BLaER1 treated with 17β-estradiol and CSF1 and Interleukin-3, amounts not matched to agents 10 nM and 100 nM (cell line): ENCODE measurements around the gene NANOS3.

Source experiments
- H3K27ac ChIP-seq, 11 experiments: shearing (Covaris generic); formaldehyde crosslinking; 2 replicates each; pipeline ENCODE4 v1.8.1; 2022
- H3K27me3 ChIP-seq, 11 experiments: shearing (Covaris generic); formaldehyde crosslinking; 2 replicates each; pipeline ENCODE4 v1.8.1; 2022
- H3K36me3 ChIP-seq, 11 experiments: shearing (Covaris generic); formaldehyde crosslinking; 2 replicates each; pipeline ENCODE4 v1.8.1; 2022
- H3K4me1 ChIP-seq, 10 experiments: shearing (Covaris generic); formaldehyde crosslinking; 2 replicates each; pipeline ENCODE4 v1.8.1; 2022
- H3K4me2 ChIP-seq, 11 experiments: shearing (Covaris generic); formaldehyde crosslinking; 2 replicates each; pipeline ENCODE4 v1.8.1; 2022
- H3K4me3 ChIP-seq, 10 experiments: shearing (Covaris generic); formaldehyde crosslinking; 2 replicates each; pipeline ENCODE4 v1.8.1; 2022
- H3K9ac ChIP-seq, 11 experiments: shearing (Covaris generic); formaldehyde crosslinking; 2 replicates each; pipeline ENCODE4 v1.8.1; 2022
- H3K9me3 ChIP-seq, 11 experiments: shearing (Covaris generic); formaldehyde crosslinking; replicated peaks in 1 of 11; 2 replicates each; pipeline ENCODE4 v1.8.1; 2022
- H4K20me1 ChIP-seq, 11 experiments: shearing (Covaris generic); formaldehyde crosslinking; 2 replicates each; pipeline ENCODE4 v1.8.1; 2022
- Cebpa-rat ChIP-seq, 11 experiments: shearing (Covaris generic); IDR thresholded peaks; 2 replicates each; pipeline ENCODE4 v1.8.1; 2022

Gene NANOS3

GRCh38 chr19:13876834-13877233 lies at the start of gene NANOS3:
TSS of gene NANOS3 (plus strand) at chr19:13877134. CDS start at chr19:13877249, 115 bp downstream.
- Histone ChIP-seq H3K27ac (no peak within 1 kb of the TSS), H3K4me2 (no peak within 1 kb of the TSS), H3K36me3 (no peaks in the 10 kb centered on the region), H3K9ac (peak within 1 kb of the TSS in 3 of 11 experiments; percentile 18 to 31 (median 29); a peak in 1 of 22 replicates), H3K4me1 (peaks cover 22 to 46% (median 33%) of the 10 kb centered on the region in 10 experiments), H3K27me3 (peaks cover 0 to 11% (median 0%) of the 10 kb centered on the region in 11 experiments; a peak in 6 of 22 replicates), H3K4me3 (no peak within 1 kb of the TSS), H4K20me1 (no peaks in the 10 kb centered on the region; a peak in 2 of 22 replicates), H3K9me3 (no peaks in the 10 kb centered on the region)
- no peak for TF ChIP-seq Cebpa-rat (IDR thresholded peaks at IDR 0.05)

DNA sequence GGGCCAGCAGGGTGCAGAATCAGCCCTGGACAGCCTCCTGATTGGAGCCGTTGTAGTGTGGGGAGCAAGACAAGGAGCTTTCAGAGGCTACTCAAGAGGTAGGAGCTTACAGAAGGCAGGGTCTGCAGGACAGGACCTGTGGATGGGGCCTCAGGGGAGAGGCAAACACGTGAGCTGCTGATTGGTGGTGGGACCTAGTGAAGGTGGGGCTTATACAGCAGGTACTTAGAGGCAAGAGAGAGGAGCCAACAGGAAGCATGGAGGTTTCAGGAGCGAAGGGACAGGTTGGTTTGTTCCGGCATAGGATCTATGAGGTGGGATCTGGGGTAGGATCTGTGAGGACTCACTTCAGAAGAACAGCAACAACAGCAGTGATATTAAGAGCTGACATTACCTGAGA lies 49.3 kb upstream of the NANOS3 start:
- Histone ChIP-seq H3K4me1 (peaks cover 0 to 26% (median 17%) of the 10 kb centered on the region in 10 experiments; a peak in 16 of 20 replicates), H3K9me3 (no peaks in the 10 kb centered on the region), H4K20me1 (peaks cover 0 to 77% (median 11%) of the 10 kb centered on the region in 11 experiments; a peak in 10 of 22 replicates), H3K9ac (no peak overlapping the region), H3K36me3 (peaks cover 57 to 90% (median 72%) of the 10 kb centered on the region in 11 experiments), H3K27me3 (no peaks in the 10 kb centered on the region), H3K4me2 (no peak overlapping the region), H3K4me3 (no peak overlapping the region), H3K27ac (no peak overlapping the region)
- TF ChIP-seq Cebpa-rat (IDR thresholded peaks at IDR 0.05), result no peak

DNA sequence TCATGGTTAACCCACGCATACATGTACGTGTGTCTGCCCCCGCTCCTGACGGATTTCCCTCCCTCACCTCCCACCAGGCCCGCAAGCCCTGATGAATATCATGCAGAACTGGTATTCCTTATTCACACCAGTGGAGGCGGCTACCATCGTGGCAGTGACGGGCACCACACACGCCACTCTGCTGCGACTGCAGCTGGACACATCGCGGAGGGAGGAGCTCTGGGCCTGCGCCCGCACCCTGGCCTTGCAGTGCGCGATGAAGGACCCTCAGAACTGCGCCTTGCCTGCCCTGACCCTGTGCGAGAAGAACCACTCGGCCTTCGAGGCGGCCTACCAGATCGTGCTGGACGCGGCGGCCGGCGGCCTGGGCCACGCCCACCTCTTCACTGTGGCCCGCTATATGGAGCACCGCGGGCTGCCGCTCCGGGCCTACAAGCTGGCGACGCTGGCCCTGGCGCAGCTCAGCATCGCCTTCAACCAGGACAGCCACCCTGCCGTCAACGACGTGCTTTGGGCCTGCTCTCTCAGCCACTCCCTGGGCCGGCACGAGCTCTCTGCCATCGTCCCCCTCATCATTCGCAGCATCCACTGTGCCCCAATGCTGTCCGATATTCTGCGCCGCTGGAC lies 46.7 kb upstream of the NANOS3 start:
- Histone ChIP-seq H3K9me3 (no peaks in the 10 kb centered on the region), H3K4me2 (no peak overlapping the region), H4K20me1 (peaks cover 0 to 98% (median 11%) of the 10 kb centered on the region in 11 experiments; a peak in 10 of 22 replicates), H3K9ac (no peak overlapping the region), H3K36me3 (peaks cover 35 to 85% (median 65%) of the 10 kb centered on the region in 11 experiments), H3K27ac (no peak overlapping the region), H3K4me1 (peaks cover 25 to 42% (median 35%) of the 10 kb centered on the region in 10 experiments), H3K4me3 (no peak overlapping the region), H3K27me3 (no peaks in the 10 kb centered on the region)
- no peak for TF ChIP-seq Cebpa-rat (IDR thresholded peaks at IDR 0.05)

DNA sequence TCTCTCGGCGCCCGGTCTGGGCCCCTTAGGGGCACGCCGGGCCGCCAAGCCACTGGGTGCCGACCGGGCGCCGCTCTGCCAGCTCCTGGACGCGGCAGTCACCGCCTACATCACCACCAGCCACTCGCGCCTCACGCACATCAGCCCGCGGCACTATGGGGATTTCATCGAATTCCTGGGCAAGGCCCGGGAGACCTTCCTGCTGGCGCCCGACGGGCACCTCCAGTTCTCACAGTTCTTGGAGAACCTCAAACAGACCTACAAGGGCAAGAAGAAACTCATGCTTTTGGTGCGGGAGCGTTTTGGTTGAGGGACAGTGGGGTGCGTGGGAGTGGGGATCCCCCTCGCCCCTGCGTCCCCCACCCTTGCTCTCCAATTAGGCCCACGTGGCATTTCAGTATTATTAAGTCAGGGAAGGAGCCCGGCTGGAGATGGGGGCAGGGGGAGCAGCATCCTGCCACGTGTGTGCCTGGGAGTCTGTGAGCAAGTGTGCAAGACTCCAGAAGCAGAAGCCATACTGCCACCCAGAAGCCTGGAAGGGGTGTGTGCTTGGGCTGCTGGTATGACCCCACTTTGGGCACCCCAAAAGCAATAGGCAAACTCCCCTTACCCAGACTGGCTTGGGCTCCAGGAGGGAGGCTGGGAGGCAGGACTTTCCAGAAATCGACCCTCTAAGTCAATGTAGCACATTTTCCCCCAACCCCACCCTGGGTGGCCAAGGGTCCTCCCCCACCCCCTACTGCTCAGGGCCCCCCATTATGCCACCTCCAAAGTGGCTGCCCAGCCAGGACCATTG lies 46.0 kb upstream of the NANOS3 start:
- H3K4me3 ChIP-seq, result no peak overlapping the region
- peaks cover 0 to 98% (median 11%) of the 10 kb centered on the region in 11 experiments; a peak in 10 of 22 replicates for H4K20me1 ChIP-seq
- no peaks in the 10 kb centered on the region for H3K27me3 ChIP-seq
- no peak for TF ChIP-seq Cebpa-rat (IDR thresholded peaks at IDR 0.05)
- no peak overlapping the region for H3K4me2 ChIP-seq
- H3K27ac ChIP-seq, result no peak overlapping the region
- H3K4me1 ChIP-seq, result peaks cover 32 to 43% (median 39%) of the 10 kb centered on the region in 10 experiments
- no peak overlapping the region for H3K9ac ChIP-seq
- peaks cover 28 to 85% (median 65%) of the 10 kb centered on the region in 11 experiments for H3K36me3 ChIP-seq
- no peaks in the 10 kb centered on the region for H3K9me3 ChIP-seq

DNA sequence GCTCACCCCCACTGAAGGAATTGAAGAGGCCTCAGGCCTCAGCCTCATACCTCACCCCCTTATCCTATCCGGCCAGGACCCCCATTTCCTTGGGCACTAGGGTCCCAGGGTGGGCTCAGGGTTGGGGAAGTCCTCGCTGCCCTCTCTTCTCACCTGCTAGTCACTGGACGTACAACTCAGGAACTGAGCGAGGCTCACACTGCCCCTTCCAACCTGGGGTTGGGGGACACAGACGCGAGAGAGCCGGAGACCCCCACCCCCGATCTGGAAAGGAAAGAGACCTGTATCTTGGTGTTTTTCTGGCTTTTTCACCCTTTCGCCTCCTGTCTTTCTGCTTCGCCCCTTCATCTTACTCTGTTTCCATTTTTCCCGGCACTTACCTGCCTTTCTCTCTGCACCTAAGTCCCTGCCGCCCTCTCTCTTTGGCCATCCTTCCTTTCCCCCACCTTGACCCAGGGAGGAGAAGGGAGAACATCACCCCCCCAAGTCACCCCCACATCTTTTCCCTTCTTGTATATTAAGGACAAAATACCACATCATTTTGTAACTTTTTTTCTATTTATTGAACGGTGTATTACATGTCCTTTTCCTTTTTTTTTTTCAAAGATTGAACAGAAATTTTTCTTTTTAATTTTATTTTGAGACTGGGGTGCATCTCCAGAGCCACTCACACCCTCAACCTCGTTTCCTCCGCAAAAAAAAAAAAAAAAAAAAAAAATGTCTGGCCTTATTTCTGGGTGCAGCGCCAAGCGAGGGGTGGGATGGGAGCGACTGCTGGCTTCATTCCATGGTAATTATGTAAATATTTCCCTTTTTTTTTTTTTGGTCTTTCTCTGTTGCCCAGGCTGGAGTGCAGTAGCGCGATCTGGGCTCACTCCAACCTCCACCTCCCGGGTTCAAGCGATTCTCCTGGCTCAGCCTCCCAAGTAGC lies 45.1 kb upstream of the NANOS3 start:
- Histone ChIP-seq H3K4me1 (peaks cover 40 to 44% (median 41%) of the 10 kb centered on the region in 10 experiments), H3K36me3 (peaks cover 21 to 84% (median 62%) of the 10 kb centered on the region in 11 experiments), H3K9me3 (no peaks in the 10 kb centered on the region), H3K27me3 (no peaks in the 10 kb centered on the region), H3K27ac (no peak overlapping the region), H3K4me2 (no peak overlapping the region), H4K20me1 (peaks cover 0 to 98% (median 11%) of the 10 kb centered on the region in 11 experiments; a peak in 10 of 22 replicates), H3K4me3 (no peak overlapping the region), H3K9ac (no peak overlapping the region)
- no peak for TF ChIP-seq Cebpa-rat (IDR thresholded peaks at IDR 0.05)

- Histone ChIP-seq H3K9ac (peak overlapping the region; percentile 52 to 100 (median 99); a peak in 20 of 22 replicates), H3K27me3 (no peaks in the 10 kb centered on the region), H3K9me3 (no peaks in the 10 kb centered on the region), H3K27ac (peak overlapping the region in 10 of 11 experiments; percentile 94 to 99 (median 98); a peak in 21 of 22 replicates), H3K4me2 (peak overlapping the region; percentile 89 to 100 (median 98)), H3K4me1 (peaks cover 57 to 62% (median 59%) of the 10 kb centered on the region in 10 experiments), H4K20me1 (peaks cover 0 to 95% (median 11%) of the 10 kb centered on the region in 11 experiments; a peak in 10 of 22 replicates), H3K36me3 (peaks cover 12 to 75% (median 52%) of the 10 kb centered on the region in 11 experiments), H3K4me3 (peak overlapping the region; percentile 12 to 65 (median 52); a peak in 19 of 20 replicates)
- no peak for TF ChIP-seq Cebpa-rat (IDR thresholded peaks at IDR 0.05)
Measured at GRCh38 chr19:13833330-13834243, 43.3 kb upstream of the NANOS3 start.

- Histone ChIP-seq H4K20me1 (peaks cover 0 to 90% (median 11%) of the 10 kb centered on the region in 11 experiments; a peak in 10 of 22 replicates), H3K27ac (peak overlapping the region in 10 of 11 experiments; percentile 94 to 99 (median 98); a peak in 20 of 22 replicates), H3K9ac (peak overlapping the region; percentile 52 to 100 (median 99); a peak in 20 of 22 replicates), H3K9me3 (no peaks in the 10 kb centered on the region), H3K4me1 (peaks cover 62 to 70% (median 67%) of the 10 kb centered on the region in 10 experiments), H3K4me2 (peak overlapping the region; percentile 89 to 100 (median 98)), H3K36me3 (peaks cover 12 to 72% (median 47%) of the 10 kb centered on the region in 11 experiments), H3K4me3 (peak overlapping the region; percentile 12 to 65 (median 52); a peak in 14 of 20 replicates), H3K27me3 (no peaks in the 10 kb centered on the region)
- TF ChIP-seq Cebpa-rat (IDR thresholded peaks at IDR 0.05), result no peak
Measured at GRCh38 chr19:13834244-13835069, 42.5 kb upstream of the NANOS3 start.
